NCI-H2196 (cell line): ENCODE measurements around the gene OTX2.

Experiments used
- DNase-seq: peaks from one replicate; lab custom pipeline; 2025; ENCODE audit not compliant: unreplicated experiment; lab: John Stamatoyannopoulos, UW

OTX2 gene

GRCh38 chr14:56797003-56797568 is 13.2 kb downstream of the OTX2 start:
- no peak for DNase-seq

- no peak for DNase-seq
These were observed 14.0 kb downstream of the OTX2 start for GRCh38 chr14:56796259-56796658.

- DNase-seq, result no peak
These were observed 15.0 kb downstream of the OTX2 start for GRCh38 chr14:56795284-56795622.

GRCh38 chr14:56794557-56795283 is 15.6 kb downstream of the OTX2 start:
- no peak for DNase-seq

DNA sequence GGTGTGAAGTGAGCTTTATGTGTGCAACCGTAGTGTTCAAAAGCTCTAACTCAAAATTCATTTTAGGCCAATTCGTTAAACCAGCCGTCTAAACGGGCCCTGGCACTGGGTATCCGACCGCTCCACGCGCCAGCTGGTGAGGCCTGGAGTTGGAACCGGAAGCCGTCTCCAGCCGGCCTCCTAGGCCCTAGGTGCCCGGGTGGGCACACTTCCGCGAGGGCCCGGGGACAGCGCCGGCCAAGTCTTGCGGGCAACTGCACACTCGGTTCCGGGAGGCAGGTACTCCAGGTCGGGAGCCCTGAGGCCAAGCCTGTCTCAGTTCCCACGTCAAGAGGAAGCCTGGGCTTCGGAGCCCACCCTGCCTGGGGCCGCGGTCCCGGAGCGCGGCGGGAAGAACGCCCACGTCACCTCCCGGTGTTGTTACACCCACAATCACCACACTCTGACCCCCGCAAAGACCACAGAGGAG is 16.2 kb downstream of the OTX2 start:
- DNase-seq, result no peak

- no peak for DNase-seq
These were observed 20.3 kb downstream of the OTX2 start for GRCh38 chr14:56789955-56790354.

GRCh38 chr14:56787530-56787929 is 22.7 kb downstream of the OTX2 start:
- no peak for DNase-seq

GRCh38 chr14:56782711-56783110 is 27.6 kb downstream of the OTX2 start:
- no peak for DNase-seq

DNA sequence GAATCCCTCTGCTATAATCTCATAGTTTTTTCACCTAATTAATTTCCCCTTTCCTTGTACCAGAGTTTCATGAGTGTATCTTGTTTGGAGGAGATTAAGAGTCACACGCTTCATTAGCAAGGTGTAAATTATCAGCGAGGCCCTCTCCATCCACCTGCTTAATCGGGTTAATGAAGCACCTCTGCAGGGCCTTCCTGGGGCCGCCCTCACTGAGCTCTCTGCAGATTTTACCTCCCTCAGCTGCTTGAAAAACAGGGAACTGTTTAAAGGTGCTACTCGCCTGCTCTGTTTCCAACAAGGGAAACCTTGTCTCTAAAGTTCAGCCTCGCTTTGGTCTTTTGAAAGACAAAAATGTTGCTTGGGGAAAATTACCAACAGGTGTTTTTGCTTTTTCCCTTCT is 35.8 kb downstream of the OTX2 start:
- no peak for DNase-seq

DNA sequence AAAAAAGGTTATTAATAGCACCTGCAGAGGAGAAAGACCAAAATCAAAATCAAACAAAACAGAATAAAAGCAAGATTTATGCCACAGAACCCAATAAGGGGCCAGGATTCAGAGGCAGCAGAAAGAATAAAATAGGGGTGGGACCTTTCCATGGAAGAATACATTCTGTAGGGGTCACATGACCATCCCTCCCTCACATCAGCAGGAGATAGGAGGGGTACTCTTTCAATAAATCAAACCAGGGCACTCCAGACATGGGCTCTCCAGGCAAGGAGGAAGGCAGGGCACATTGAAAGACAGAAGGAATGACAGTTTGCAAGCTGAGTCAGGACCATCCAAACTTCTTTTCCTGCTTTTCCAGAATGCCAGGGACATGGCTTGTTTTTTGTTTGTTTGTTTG is 39.8 kb downstream of the OTX2 start:
- DNase-seq, result no peak

DNA sequence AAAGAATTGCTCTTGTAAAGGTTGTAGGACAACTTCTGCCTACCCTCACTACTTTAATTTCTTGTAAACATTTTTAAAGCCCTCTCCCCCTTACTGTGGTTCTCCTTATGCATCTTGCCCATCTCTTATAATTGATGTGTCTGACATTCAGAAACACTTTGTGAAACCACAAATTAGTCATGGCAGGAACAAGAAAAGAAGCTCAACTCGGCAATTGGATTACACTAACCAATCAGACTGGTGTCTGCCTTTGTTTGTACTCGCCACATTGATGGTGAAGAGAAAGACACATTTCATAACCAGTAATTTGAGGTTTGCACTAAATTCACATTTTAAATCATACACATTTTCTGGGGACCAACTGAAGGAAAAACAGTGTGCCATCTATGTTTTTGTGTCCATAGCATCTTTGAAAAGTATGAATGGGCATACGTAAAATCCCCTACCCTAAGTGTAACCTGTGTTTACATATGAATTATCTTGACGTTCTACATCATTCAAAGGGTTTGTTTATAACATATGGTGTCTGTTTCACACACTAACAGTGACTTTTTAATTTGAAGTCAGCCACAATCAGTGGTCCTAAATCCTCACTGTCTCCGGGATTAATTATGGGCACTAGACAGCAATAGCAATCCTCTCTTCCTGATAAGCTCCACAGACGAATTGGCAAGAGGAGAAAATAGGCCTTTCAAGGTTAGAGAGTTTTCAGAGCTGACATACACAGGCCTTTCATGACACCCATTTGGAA is 49.9 kb downstream of the OTX2 start:
- DNase-seq, result no peak

GRCh38 chr14:56759633-56760032 is 50.6 kb downstream of the OTX2 start:
- DNase-seq, result no peak

DNA sequence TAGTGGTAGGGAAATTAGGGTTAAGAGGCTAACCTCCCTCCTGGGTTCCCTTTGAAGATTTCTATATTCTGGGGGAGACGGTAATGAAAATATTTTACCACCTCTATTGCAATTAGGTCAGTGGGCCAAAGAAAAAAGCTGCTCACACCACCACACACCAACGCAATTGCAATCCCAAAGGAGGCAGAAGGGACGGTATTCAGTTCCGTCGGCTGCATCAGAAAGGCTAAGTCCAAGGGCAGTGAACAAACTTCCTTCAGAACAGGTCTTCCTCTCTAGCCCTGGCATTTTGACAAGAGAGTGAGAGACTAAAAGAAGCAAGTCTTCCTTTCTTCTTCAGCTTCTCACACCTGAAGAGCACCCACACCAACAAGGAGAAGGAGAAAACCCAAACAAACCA is 51.2 kb downstream of the OTX2 start:
- DNase-seq, result no peak

DNA sequence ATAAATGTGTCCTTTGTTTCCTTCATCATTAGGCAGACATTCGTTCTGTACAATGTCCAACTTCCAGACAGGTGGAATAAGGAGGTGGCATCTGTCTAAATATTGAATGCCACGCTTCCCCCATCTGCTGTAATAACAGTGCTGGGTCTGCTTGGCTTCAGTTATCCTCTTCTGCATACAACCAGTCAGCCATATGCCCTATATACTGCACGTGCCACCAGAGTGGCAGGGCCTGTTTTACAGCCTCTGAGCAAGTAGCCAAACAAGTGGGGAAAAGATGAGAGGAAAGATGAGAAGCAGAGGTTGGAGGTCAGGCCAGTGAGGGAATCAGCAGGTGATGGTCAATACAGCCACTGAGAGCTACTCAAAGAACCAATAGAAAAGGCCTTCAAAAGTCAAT is 55.4 kb downstream of the OTX2 start:
- peak; percentile 81 for DNase-seq

DNA sequence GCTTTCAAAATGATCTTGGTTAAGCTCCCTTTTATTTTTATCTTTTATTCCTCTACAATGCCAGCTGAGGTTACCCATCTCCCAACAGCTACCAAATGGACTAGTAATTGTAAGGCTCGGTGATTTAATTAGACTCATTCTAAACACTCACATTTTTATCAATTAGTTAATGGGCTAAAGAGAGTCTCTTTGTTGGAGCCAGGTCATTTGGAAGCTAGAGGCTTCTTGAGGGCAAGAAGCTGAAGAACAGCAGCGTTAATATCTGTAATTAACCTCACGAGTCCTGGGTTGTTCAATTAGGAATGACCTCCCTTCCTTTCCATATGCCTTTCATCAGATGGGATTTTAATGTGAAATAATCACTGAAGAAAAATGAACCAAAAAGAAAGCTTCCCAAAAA is 56.9 kb downstream of the OTX2 start:
- DNase-seq, result no peak

DNA sequence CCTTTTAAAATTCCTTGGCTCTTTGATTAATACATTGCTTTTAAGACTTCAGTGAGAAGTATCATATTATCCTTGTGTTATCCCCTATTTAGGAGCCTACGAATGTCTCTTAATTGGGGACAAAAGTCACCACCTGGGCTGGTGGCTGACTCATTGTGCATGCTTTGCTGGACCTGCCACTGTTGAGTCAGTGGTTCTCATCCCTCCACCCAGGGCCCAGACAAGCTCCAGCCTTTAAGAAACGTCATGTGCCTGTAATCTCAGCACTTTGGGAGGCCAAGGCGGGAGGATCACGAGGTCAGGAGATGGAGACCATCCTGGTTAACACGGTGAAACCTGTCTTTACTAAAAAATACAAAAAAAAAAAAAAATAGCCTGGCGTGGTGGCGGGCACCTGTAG is 57.9 kb downstream of the OTX2 start:
- no peak for DNase-seq

- DNase-seq, result no peak
These were observed 58.8 kb downstream of the OTX2 start for GRCh38 chr14:56751471-56751870.
